Right atrium auricular region (tissue), 2 donors: ENCODE data around the gene FKBP1B. TPM values are rescaled to one million over a fixed set of nuclear protein-coding genes. Genes with fewer than 3 reads are reported as not detected.
"Not testable (repeated sequence)": the region's sequence is repeated elsewhere in the genome, so short reads cannot be mapped to it uniquely, and the experiment has no call there.

ENCODE experiments used
- DNase-seq: peaks from one replicate; pipeline ENCODE4 v3.0.0-alpha.2; 2019; ENCODE audit warnings: low spot score
- H3K27ac ChIP-seq, 2 donors: fragments of 200-600 bp; sonication (generic); 1 replicate in 1 of 2; 2 replicates in 1 of 2; pipeline ENCODE4 v1.5.1; 2016 to 2019
- H3K27me3 ChIP-seq, 2 donors: fragments of 200-600 bp; sonication (generic); one replicate each; pipeline versions ENCODE4 v1.5.1 to v1.6.0; 2017 to 2019
- H3K36me3 ChIP-seq: fragments of 200-600 bp; sonication (generic); one replicate; pipeline ENCODE4 v1.5.1; 2016
- H3K4me1 ChIP-seq, 2 donors: fragments of 200-600 bp; sonication (generic); one replicate each; pipeline versions ENCODE4 v1.5.1 to v1.6.0; 2017 to 2019
- H3K4me3 ChIP-seq, 2 donors: fragments of 200-600 bp; sonication (generic); 1 replicate in 1 of 2; 2 replicates in 1 of 2; pipeline ENCODE4 v1.5.1; 2017 to 2019; ENCODE audit warnings: mild to moderate bottlenecking in 1 of 2, moderate library complexity in 1 of 2
- H3K9me3 ChIP-seq, 2 donors: fragments of 200-600 bp; sonication (generic); one replicate each; pipeline ENCODE4 v1.5.1; 2019
- total RNA-seq, 2 donors: library from RNA; depleted of rRNA; stranded (reverse); fragments of >200 nt; gene quantifications; one replicate each; pipeline ENCODE4 v1.1.0, GENCODE V29; 2016
- TF ChIP-seq, protein P1 (sequence below), 2 donors: fragments of 200-600 bp; sonication (generic); IDR thresholded peaks; one replicate each; pipeline ENCODE4 v1.5.1; 2019; ENCODE audit warnings: antibody characterized with exemption in 2 of 2

FKBP1B gene
- total RNA-seq, 2 donors from 2014 or later = 5.0 to 8.5 TPM

- no peak for DNase-seq
- TF ChIP-seq, protein P1, sequence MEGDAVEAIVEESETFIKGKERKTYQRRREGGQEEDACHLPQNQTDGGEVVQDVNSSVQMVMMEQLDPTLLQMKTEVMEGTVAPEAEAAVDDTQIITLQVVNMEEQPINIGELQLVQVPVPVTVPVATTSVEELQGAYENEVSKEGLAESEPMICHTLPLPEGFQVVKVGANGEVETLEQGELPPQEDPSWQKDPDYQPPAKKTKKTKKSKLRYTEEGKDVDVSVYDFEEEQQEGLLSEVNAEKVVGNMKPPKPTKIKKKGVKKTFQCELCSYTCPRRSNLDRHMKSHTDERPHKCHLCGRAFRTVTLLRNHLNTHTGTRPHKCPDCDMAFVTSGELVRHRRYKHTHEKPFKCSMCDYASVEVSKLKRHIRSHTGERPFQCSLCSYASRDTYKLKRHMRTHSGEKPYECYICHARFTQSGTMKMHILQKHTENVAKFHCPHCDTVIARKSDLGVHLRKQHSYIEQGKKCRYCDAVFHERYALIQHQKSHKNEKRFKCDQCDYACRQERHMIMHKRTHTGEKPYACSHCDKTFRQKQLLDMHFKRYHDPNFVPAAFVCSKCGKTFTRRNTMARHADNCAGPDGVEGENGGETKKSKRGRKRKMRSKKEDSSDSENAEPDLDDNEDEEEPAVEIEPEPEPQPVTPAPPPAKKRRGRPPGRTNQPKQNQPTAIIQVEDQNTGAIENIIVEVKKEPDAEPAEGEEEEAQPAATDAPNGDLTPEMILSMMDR (IDR thresholded peaks at IDR 0.05) = no peak
- no peaks in the 10 kb centered on the region for H3K4me1 ChIP-seq
- no peak overlapping the region for H3K27ac ChIP-seq
- no peaks in the 10 kb centered on the region for H3K36me3 ChIP-seq
- no peaks in the 10 kb centered on the region for H3K27me3 ChIP-seq
- H3K4me3 ChIP-seq = no peak overlapping the region
- no peaks in the 10 kb centered on the region for H3K9me3 ChIP-seq
Measured at GRCh38 chr2:24107336-24107735, 57.8 kb downstream of the FKBP1B start.

GRCh38 chr2:24109431-24109830, 59.9 kb downstream of the FKBP1B start:
- not testable (repeated sequence) for H3K27me3 ChIP-seq, H3K27ac ChIP-seq

DNA sequence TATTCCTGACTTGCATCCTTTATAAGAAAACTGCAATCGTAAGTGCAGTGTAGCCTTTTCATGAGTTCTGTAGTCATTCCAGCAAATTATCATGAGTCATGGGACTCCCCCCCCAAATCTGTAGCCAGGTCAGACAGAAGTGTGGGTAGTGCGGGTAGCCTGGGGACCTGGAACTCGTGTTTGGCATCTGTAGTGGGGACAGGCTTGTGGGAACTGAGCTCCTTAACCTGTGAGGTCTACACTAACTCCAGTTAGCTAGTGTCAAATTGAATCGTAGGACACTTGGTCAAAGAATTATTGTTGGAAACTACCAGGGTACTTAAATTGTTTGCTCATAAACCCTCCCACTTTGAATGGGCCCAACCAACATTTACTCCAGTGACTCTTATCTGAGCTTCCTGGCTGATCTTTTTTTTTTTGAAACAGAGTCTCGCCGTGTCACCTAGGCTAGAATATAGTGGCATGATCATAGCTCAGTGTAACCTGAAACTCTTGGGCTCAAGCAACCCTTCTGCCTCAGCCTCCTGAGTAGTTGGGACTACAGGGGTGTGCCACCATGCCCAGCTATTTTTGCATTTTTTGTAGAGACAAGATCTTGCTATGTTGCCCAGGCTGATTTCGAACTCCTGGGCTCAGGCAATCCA, 61.2 kb downstream of the FKBP1B start:
- TF ChIP-seq, protein P1 (IDR thresholded peaks at IDR 0.05) = no peak
- no peak for DNase-seq
- Histone ChIP-seq H3K4me1 (no peaks in the 10 kb centered on the region), H3K36me3 (no peaks in the 10 kb centered on the region), H3K4me3 (no peak overlapping the region), H3K27ac (peak overlapping the region in 1 of 2 donors; percentile 36), H3K27me3 (no peaks in the 10 kb centered on the region), H3K9me3 (no peaks in the 10 kb centered on the region)

More at GRCh38 chr2:24109431-24109830, 59.9 kb downstream of the FKBP1B start:
- not testable (repeated sequence) for H3K9me3 ChIP-seq, DNase-seq, H3K4me1 ChIP-seq, H3K4me3 ChIP-seq, H3K36me3 ChIP-seq

GRCh38 chr2:24111407-24111901, 61.9 kb downstream of the FKBP1B start:
- H3K36me3 ChIP-seq = no peaks in the 10 kb centered on the region
- no peak for DNase-seq
- H3K27me3 ChIP-seq = no peaks in the 10 kb centered on the region
- H3K9me3 ChIP-seq = no peaks in the 10 kb centered on the region
- no peaks in the 10 kb centered on the region for H3K4me1 ChIP-seq
- peak overlapping the region in 1 of 2 donors; percentile 36 for H3K27ac ChIP-seq
- H3K4me3 ChIP-seq = no peak overlapping the region
- TF ChIP-seq, protein P1 (IDR thresholded peaks at IDR 0.05) = no peak

Other genes with a start within 250 kb of the FKBP1B start
- gene ATAD2B, start 122.6 kb upstream of the FKBP1B start, total RNA-seq = 1 to 10 TPM; 6.0 to 6.7 TPM
- gene UBXN2A, start 109.3 kb upstream of the FKBP1B start, total RNA-seq = 10 to 100 TPM; 14.3 to 18.7 TPM
- under 1 TPM in 1 of 2 donors, not detected in 1; 0.30 TPM for gene MFSD2B, start 39.7 kb upstream of the FKBP1B start, total RNA-seq
- gene WDCP, start 2.4 kb upstream of the FKBP1B start, total RNA-seq = 1 to 10 TPM; 2.7 to 3.6 TPM
- 10 to 100 TPM; 71.2 to 74.8 TPM for gene SF3B6, start 26.6 kb downstream of the FKBP1B start, total RNA-seq
- gene TP53I3, start 35.1 kb downstream of the FKBP1B start, total RNA-seq = 1 to 10 TPM; 8.0 to 8.7 TPM
- under 1 TPM in 1 of 2 donors, not detected in 1; 0.39 TPM for gene PFN4, start 73.6 kb downstream of the FKBP1B start, total RNA-seq
- 10 to 100 TPM; 15.6 to 31.1 TPM for gene FAM228B, start 73.7 kb downstream of the FKBP1B start, total RNA-seq
- 1 to 10 TPM in 1 of 2 donors, under 1 TPM in 1; 0.51 to 1.8 TPM for gene FAM228A, start 125.3 kb downstream of the FKBP1B start, total RNA-seq